Nephron (organoid): ENCODE data around the gene CAMKMT.

Experiments
- H3K27ac Mint-ChIP-seq, 3 experiments: 2 replicates each; pipeline ENCODE4 v1.8.0; 2020; ENCODE audit warnings: mixed read lengths in 3 of 3, mild to moderate bottlenecking in 2 of 3, moderate library complexity in 1 of 3
- H3K27me3 Mint-ChIP-seq: 2 replicates; pipeline ENCODE4 v1.8.0; 2021; ENCODE audit warnings: low read depth, mild to moderate bottlenecking, moderate library complexity, mixed read lengths
- H3K36me3 Mint-ChIP-seq: 2 replicates; pipeline ENCODE4 v1.8.0; 2020; ENCODE audit warnings: low read depth, mixed read lengths
- H3K4me1 Mint-ChIP-seq: 2 replicates; pipeline ENCODE4 v1.8.0; 2020; ENCODE audit warnings: mixed read lengths
- H3K4me3 Mint-ChIP-seq, 3 experiments: 2 replicates each; pipeline ENCODE4 v1.8.0; 2020; ENCODE audit warnings: mild to moderate bottlenecking in 3 of 3, mixed read lengths in 3 of 3, moderate library complexity in 2 of 3
- H3K9me3 Mint-ChIP-seq: 2 replicates; pipeline ENCODE4 v1.8.0; 2020; ENCODE audit warnings: mixed read lengths
- TF ChIP-seq, protein P1 (sequence below), 3 experiments: fragments of 200-600 bp; sonication (generic); IDR thresholded peaks; one replicate each; pipeline ENCODE4 v1.5.0; 2021; ENCODE audit warnings: antibody characterized with exemption in 3 of 3; ENCODE audit not compliant: unreplicated experiment in 3 of 3

Gene CAMKMT

DNA sequence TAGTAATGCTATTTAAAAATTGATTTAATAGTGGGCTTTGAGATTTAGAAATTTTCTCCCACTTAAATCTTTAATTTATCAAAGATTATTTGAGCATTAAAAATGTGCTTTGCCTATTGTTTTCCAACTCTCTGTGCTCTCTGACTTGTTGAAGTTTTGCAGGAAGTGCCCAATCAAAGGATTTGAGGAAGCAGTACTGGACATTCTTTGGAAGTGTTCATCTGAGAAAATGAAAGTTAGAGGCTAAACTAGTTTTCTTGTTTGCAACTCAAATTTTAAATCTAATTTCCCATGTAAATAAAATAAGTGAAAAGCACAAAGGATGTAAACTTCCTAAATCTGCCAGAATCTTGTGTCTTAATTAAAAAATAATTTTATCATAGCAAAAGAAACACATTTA, 89.1 kb downstream of the CAMKMT start:
- TF ChIP-seq, protein P1, sequence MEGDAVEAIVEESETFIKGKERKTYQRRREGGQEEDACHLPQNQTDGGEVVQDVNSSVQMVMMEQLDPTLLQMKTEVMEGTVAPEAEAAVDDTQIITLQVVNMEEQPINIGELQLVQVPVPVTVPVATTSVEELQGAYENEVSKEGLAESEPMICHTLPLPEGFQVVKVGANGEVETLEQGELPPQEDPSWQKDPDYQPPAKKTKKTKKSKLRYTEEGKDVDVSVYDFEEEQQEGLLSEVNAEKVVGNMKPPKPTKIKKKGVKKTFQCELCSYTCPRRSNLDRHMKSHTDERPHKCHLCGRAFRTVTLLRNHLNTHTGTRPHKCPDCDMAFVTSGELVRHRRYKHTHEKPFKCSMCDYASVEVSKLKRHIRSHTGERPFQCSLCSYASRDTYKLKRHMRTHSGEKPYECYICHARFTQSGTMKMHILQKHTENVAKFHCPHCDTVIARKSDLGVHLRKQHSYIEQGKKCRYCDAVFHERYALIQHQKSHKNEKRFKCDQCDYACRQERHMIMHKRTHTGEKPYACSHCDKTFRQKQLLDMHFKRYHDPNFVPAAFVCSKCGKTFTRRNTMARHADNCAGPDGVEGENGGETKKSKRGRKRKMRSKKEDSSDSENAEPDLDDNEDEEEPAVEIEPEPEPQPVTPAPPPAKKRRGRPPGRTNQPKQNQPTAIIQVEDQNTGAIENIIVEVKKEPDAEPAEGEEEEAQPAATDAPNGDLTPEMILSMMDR (IDR thresholded peaks at IDR 0.05; ENCODE audit: unreplicated experiment in 3 of 3), result no peak
- no peak overlapping the region for H3K4me3 Mint-ChIP-seq
- no peaks in the 10 kb centered on the region for H3K27me3 Mint-ChIP-seq
- H3K36me3 Mint-ChIP-seq, result peaks cover 5% of the 10 kb centered on the region
- H3K9me3 Mint-ChIP-seq, result no peaks in the 10 kb centered on the region
- no peak overlapping the region for H3K27ac Mint-ChIP-seq
- no peaks in the 10 kb centered on the region for H3K4me1 Mint-ChIP-seq

DNA sequence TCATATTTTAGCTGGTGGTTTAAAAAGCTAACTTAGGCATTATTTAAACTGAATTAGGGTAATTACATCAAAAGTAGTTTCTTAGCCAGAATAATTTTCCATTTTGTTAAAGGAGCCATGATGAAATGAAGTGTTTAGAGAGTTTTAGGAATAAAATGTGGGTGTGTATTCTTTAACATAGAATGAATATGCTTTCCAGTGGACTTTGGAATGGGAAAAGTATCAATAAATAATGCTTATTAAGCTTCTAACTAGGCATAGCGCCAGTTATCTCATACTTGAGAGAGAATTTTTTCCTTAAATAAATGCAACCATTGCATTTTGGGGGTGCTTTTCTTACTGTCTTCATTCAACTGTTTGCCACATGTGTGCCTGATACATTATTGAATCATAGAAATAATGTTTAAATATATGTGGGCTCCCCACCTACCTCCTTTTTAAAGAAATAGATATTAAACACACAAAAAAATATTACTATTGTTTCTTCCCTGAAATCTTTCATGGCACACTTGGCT, 90.4 kb downstream of the CAMKMT start:
- H3K4me3 Mint-ChIP-seq, result no peak overlapping the region
- H3K36me3 Mint-ChIP-seq, result no peaks in the 10 kb centered on the region
- H3K27me3 Mint-ChIP-seq, result no peaks in the 10 kb centered on the region

DNA sequence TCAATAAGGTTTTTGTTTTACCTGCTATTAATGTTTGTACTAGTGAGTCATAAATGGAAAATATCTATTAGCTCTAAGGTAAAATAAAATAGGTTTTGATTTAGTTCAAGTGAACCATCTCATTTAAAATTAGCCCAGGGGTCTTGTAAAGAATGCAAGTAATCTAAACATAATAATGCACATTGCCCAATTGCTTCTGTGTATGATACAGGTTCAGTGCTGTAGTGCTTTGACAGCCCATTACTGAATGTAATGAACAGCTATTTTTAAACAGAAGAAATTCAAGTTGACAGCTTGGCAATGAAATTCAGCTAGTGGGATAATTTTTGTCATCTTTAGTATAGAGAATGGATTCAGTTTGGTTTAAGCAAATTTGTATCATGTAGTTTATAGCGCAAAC, 91.5 kb downstream of the CAMKMT start:
- Mint-ChIP-seq H3K9me3 (no peaks in the 10 kb centered on the region), H3K4me1 (no peaks in the 10 kb centered on the region), H3K27me3 (no peaks in the 10 kb centered on the region), H3K36me3 (no peaks in the 10 kb centered on the region), H3K27ac (no peak overlapping the region), H3K4me3 (no peak overlapping the region)
- TF ChIP-seq, protein P1 (IDR thresholded peaks at IDR 0.05; ENCODE audit: unreplicated experiment in 3 of 3), result no peak

More for the DNA sequence above, 90.4 kb downstream of the CAMKMT start:
- Mint-ChIP-seq H3K27ac (no peak overlapping the region), H3K4me1 (no peaks in the 10 kb centered on the region), H3K9me3 (no peaks in the 10 kb centered on the region)
- TF ChIP-seq, protein P1 (IDR thresholded peaks at IDR 0.05; ENCODE audit: unreplicated experiment in 3 of 3), result no peak

DNA sequence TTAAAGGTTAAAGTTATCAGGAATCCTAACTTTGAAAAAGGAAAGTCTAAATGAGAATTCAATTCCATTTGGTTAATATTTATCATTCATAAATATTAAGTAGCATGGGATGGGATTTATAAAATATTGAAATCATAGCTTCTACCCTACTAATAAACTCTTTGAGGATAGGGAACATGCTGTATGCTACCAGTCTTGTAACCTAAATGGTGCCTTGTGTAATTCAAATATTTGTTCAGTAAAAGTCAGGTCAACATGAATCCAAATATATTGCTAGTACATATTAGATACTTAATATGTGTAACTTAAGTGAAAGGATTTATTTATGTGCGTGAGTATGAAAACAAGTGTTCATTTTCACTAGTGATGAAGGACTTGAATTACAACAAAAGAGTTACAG, 94.1 kb downstream of the CAMKMT start:
- Mint-ChIP-seq H3K4me3 (no peak overlapping the region), H3K27me3 (no peaks in the 10 kb centered on the region), H3K9me3 (no peaks in the 10 kb centered on the region), H3K27ac (no peak overlapping the region), H3K4me1 (no peaks in the 10 kb centered on the region), H3K36me3 (no peaks in the 10 kb centered on the region)
- TF ChIP-seq, protein P1 (IDR thresholded peaks at IDR 0.05; ENCODE audit: unreplicated experiment in 3 of 3), result no peak

DNA sequence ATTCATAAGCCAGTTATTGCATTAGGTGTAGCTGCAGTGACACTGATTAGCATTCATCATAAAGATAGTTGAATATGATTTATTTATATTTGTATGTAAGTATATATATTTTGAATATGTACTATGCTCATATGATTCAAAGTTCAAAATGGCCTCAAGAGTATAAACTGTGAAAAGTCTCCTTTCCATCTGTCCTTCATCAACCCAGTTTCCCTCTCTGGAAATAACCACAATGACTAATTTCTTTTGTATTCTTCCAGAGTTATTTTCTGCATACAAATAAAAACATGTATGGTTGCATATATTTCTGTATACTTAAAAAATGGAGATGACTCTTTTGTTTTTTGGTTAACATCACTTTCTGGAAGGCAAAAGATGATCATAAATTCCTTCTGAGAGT, 95.2 kb downstream of the CAMKMT start:
- H3K36me3 Mint-ChIP-seq, result no peaks in the 10 kb centered on the region
- H3K9me3 Mint-ChIP-seq, result no peaks in the 10 kb centered on the region
- no peak overlapping the region for H3K27ac Mint-ChIP-seq
- no peak overlapping the region for H3K4me3 Mint-ChIP-seq
- no peaks in the 10 kb centered on the region for H3K4me1 Mint-ChIP-seq
- TF ChIP-seq, protein P1 (IDR thresholded peaks at IDR 0.05; ENCODE audit: unreplicated experiment in 3 of 3), result no peak
- H3K27me3 Mint-ChIP-seq, result no peaks in the 10 kb centered on the region

DNA sequence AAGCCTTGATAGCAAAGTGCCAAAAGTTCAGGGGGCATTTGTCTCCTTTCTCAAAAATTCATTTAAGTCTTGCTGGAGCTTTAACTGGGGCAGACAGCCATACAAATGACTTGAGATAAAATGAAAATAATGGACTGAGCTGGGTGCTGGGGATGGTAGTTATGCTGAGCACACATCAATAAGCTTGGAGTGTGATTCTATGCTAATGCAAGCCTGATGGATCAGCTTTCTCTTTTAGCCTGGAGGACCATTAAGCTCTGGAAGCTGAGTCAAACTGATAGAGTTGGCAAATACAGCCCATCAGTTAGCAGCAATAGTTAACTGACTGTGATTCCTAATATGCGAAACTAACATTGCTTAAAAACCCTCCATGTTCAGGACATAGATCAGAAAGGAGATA, 98.0 kb downstream of the CAMKMT start:
- Mint-ChIP-seq H3K27me3 (no peaks in the 10 kb centered on the region), H3K4me3 (no peak overlapping the region), H3K36me3 (peaks cover 13% of the 10 kb centered on the region), H3K4me1 (no peaks in the 10 kb centered on the region), H3K9me3 (peaks cover 18% of the 10 kb centered on the region), H3K27ac (no peak overlapping the region)
- TF ChIP-seq, protein P1 (IDR thresholded peaks at IDR 0.05; ENCODE audit: unreplicated experiment in 3 of 3), result no peak
